K562 (cell line): ENCODE results near the gene TTC4.

Source experiments
- ATF2 ChIP-seq: sonication (generic); formaldehyde crosslinking; IDR thresholded peaks from 2 replicates; pipeline ENCODE4 v1.8.1; 2022; ENCODE audit warnings: missing genetic modification reagents
- CTCF ChIP-seq, 3 experiments: IDR thresholded peaks in 2 of 3; conservative IDR thresholded peaks in 1 of 3; 2 replicates each; pipeline ENCODE4 v1.5.1; 2011 to 2012; ENCODE audit warnings: low read length in 3 of 3, mild to moderate bottlenecking in 3 of 3, control low read depth in 2 of 3, improper control_type of control experiment in 1 of 3, inconsistent platforms in 1 of 3, low read depth in 1 of 3, mixed read lengths in 1 of 3, moderate library complexity in 1 of 3; ENCODE audit not compliant: insufficient read depth in 2 of 3
- DPF2 ChIP-seq: fragments of 450-650 bp; IDR thresholded peaks from 2 replicates; pipeline ENCODE4 v1.6.1; 2016
- ETS2 ChIP-seq: IDR thresholded peaks from 2 replicates; pipeline ENCODE4 v1.6.1; 2016; ENCODE audit warnings: borderline replicate concordance, missing genetic modification characterization, mild to moderate bottlenecking, moderate library complexity, missing compliant biosample characterization; ENCODE audit not compliant: poor library complexity, severe bottlenecking
- GTF2F1 ChIP-seq: IDR thresholded peaks from 2 replicates; pipeline ENCODE4 v1.6.1; 2011; ENCODE audit warnings: low read depth, low read length, improper control_type of control experiment
- MYC ChIP-seq, 2 experiments: fragments of 250-450 bp in 1 of 2; sonication (Bioruptor Pico) in 1 of 2; IDR thresholded peaks; 2 replicates each; pipeline versions ENCODE4 v1.5.1 to v1.6.1; 2012 to 2021; ENCODE audit warnings: low read depth in 2 of 2, borderline replicate concordance in 1 of 2, improper control_type of control experiment in 1 of 2, low read length in 1 of 2, mild to moderate bottlenecking in 1 of 2, moderate library complexity in 1 of 2
- RNF2 ChIP-seq: sonication (generic); IDR thresholded peaks from 2 replicates; pipeline ENCODE4 v1.6.1; 2016
- SUPT5H ChIP-seq: fragments of 450-650 bp; IDR thresholded peaks from 2 replicates; pipeline ENCODE4 v1.6.1; 2016
- ZFP36 ChIP-seq: fragments of 150-350 bp; IDR thresholded peaks from 2 replicates; pipeline ENCODE4 v1.6.1; 2018; ENCODE audit warnings: low read length, low read depth; ENCODE audit not compliant: partially characterized antibody

- TF ChIP-seq GTF2F1 (no peak), RNF2 (no peak), MYC (IDR thresholded peaks at IDR 0.05; ENCODE audit: low read depth, low read length) (no peak), MYC (CRISPR knock-in tag; IDR thresholded peaks at IDR 0.05; ENCODE audit: borderline replicate concordance, low read depth) (no peak), ZFP36 (no peak), SUPT5H (no peak), CTCF (IDR thresholded peaks at IDR 0.05 in 2 of 3, conservative IDR thresholded peaks at IDR 0.05 in 1 of 3; ENCODE audit: insufficient read depth in 2 of 3, low read depth in 1 of 3, low read length in 3 of 3) (no peak), ATF2 (CRISPR knock-in tag) (no peak), ETS2 (tag) (no peak), DPF2 (no peak)
Observed at GRCh38 chr1:54694771-54695170, 20.9 kb upstream of the TTC4 start.
